Aorta (tissue), 5 donors: ENCODE data around the gene FBLN1. TPM values are rescaled to one million over a fixed set of nuclear protein-coding genes. Genes with fewer than 3 reads are reported as not detected.
"Not testable (repeated sequence)": the region's sequence is repeated elsewhere in the genome, so short reads cannot be mapped to it uniquely, and the experiment has no call there.

Experiments
- ATAC-seq: fragments of 200-7000 bp; cut with Tn5 transposase; one replicate; pipeline ENCODE4 v1.9.1; 2022; ENCODE audit warnings: moderate library complexity; ENCODE audit not compliant: low FRiP score
- DNase-seq, 2 donors: peaks; one replicate each; pipeline ENCODE4 v3.0.0-alpha.2; 2020
- H3K27ac ChIP-seq, 2 donors: one replicate each; pipeline ENCODE4 v1.5.1; 2013; ENCODE audit warnings: low read length in 2 of 2, mild to moderate bottlenecking in 2 of 2, moderate library complexity in 2 of 2, control low read depth in 1 of 2, inconsistent platforms in 1 of 2, low read depth in 1 of 2
- H3K27me3 ChIP-seq, 2 donors: one replicate each; pipeline ENCODE4 v1.6.1; 2013; ENCODE audit warnings: control low read depth in 1 of 2, low read length in 1 of 2, mild to moderate bottlenecking in 1 of 2, moderate library complexity in 1 of 2; ENCODE audit not compliant: insufficient read depth in 2 of 2, control insufficient read depth in 1 of 2
- H3K36me3 ChIP-seq, 2 donors: one replicate each; pipeline ENCODE4 v1.6.1; 2013; ENCODE audit warnings: control low read depth in 1 of 2, low read length in 1 of 2, mild to moderate bottlenecking in 1 of 2; ENCODE audit not compliant: insufficient read depth in 2 of 2, control insufficient read depth in 1 of 2
- H3K4me1 ChIP-seq, 2 donors: one replicate each; pipeline ENCODE4 v1.6.1; 2013; ENCODE audit warnings: low read length in 2 of 2, control low read depth in 1 of 2, mild to moderate bottlenecking in 1 of 2, moderate library complexity in 1 of 2; ENCODE audit not compliant: insufficient read depth in 2 of 2, control insufficient read depth in 1 of 2
- H3K4me3 ChIP-seq, 2 donors: one replicate each; pipeline ENCODE4 v1.5.1; 2013; ENCODE audit warnings: low read length in 2 of 2, control low read depth in 1 of 2, mild to moderate bottlenecking in 1 of 2
- H3K9me3 ChIP-seq: one replicate; pipeline ENCODE4 v1.6.1; 2013; ENCODE audit warnings: mild to moderate bottlenecking, low read length; ENCODE audit not compliant: control insufficient read depth
- WGBS, 2 donors: extraction: QIAGEN DNeasy Blood & Tissue Kit; methylation state at CpG; one replicate each; pipeline ENCODE4 v1.1.7; 2013; 5-methylcytosine and 5-hydroxymethylcytosine counted together
- intact Hi-C, 2 donors: fragments of 100-400 bp; cut with DNase I; formaldehyde crosslinking; loops; one replicate each; pipeline versions ENCODE4 v1.14.2 to v1.15.0; 2022
- polyA plus RNA-seq, 2 donors: library from polyadenylated mRNA; stranded (reverse); fragments of 200-250 nt; gene quantifications; one replicate each; pipeline ENCODE4 v1.2.3, GENCODE V29; 2013
- total RNA-seq, 2 donors: library from RNA; stranded (reverse); fragmentation: NEBNext Ultra II Directional; extraction: Animal tissue kit (Norgen Biotek cat#: 25700); gene quantifications; one replicate each; pipeline ENCODE4 v1.2.1, GENCODE V29; 2021
- donor health status: healthy with polysubstance abuse.
- donor health status: Bipolar disorder and iron deficiency.
- donor health status: DM: no; HTN: no; CAD: no.
- donor health status: DM: no; HTN: no; CAD: no.
- donor health status: DM: yes; HTN: yes; CAD: no.

Gene FBLN1
- total and polyA plus RNA-seq, 4 donors: 48.1 to 1,512 (median 391) TPM

GRCh38 chr22:45494306-45494705 is 8.4 kb upstream of the FBLN1 start:
- ATAC-seq, H3K27ac ChIP-seq, intact Hi-C loops, H3K9me3 ChIP-seq, H3K4me3 ChIP-seq, H3K4me1 ChIP-seq, H3K36me3 ChIP-seq, H3K27me3 ChIP-seq: not testable (repeated sequence)
- WGBS, 2 donors: 94 to 96% methylated on average over 8 of the region's 8 CpGs
- DNase-seq: peak; percentile 28 to 57

GRCh38 chr22:45495616-45496015 is 7.1 kb upstream of the FBLN1 start:
- WGBS, 2 donors: 95 to 96% methylated on average over 13 of the region's 13 CpGs

DNA sequence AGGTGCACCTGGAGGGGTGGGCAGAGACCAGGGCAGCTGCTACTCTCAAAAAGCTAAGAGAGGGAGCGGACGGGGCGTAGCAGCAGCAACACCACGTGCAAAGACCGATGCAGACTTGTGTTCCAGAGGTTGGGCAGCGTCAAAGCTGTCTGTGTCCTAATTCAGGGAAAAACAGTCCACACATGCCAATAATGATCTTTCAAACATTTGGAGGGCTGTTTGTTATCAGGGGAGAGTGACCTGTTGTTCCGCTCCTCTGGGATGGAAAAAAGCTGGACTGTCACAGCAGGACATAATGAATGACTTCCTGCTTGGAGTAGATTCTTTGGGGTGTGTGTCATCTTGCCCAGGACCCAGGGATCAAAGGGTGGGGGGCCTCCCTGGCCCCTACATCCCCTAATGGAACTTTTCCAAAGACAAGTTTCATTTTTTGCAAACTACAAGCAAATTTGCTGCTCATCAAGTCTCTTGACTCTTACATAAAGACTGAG is 6.2 kb upstream of the FBLN1 start:
- Histone ChIP-seq H3K4me3 (no peak overlapping the region), H3K4me1 (no peaks in the 10 kb centered on the region), H3K36me3 (no peaks in the 10 kb centered on the region), H3K27ac (no peak overlapping the region), H3K9me3 (no peaks in the 10 kb centered on the region), H3K27me3 (no peaks in the 10 kb centered on the region)
- DNase-seq (peak; percentile 51 to 66), ATAC-seq (peak; percentile 49)
- intact Hi-C loops: no loop called here
- WGBS, 2 donors: 48 to 63% methylated on average over 7 of the region's 7 CpGs

More at GRCh38 chr22:45495616-45496015, 7.1 kb upstream of the FBLN1 start:
- H3K4me1 ChIP-seq, ATAC-seq, H3K36me3 ChIP-seq, H3K4me3 ChIP-seq, H3K27ac ChIP-seq, H3K9me3 ChIP-seq, intact Hi-C loops, H3K27me3 ChIP-seq: not testable (repeated sequence)
- peak; percentile 12 to 70 for DNase-seq

DNA sequence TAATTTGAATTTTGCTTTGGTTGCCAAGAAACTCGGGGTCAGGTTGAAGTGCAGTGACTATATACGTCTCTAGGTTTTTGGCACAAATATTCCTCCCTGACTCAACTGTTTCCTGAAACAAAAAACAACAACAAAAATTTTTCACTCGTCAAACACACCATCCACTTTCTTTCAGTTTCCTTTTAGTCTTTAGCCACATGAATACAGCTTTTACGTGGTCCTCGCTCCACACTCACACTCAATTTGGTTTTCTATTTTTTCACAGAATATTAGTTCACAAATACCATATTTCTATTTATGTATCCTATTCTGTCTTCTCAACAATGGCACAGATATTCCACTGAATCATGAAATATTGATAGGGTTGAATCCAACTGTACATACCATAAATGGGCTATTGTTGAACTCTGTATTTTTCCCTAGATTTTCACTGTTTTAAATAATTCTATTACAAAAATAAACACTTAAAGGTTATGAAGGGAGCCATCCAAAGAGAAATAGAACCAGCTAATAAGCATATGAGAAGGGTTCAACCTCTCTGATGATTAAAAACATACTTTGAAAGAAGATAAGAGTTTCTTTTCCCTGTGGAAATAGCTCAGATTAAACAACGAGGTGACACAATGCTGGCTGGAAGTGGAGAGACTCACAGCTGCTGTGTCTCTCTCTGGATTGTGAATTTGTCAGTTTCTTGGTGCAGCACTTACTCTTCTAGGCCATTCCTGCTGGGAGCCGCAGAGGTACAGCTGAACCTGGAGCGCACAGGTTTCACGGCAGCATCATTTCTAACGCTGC is 5.1 kb upstream of the FBLN1 start:
- Histone ChIP-seq H3K36me3 (no peaks in the 10 kb centered on the region), H3K4me1 (no peaks in the 10 kb centered on the region), H3K27me3 (no peaks in the 10 kb centered on the region), H3K27ac (no peak overlapping the region), H3K9me3 (no peaks in the 10 kb centered on the region), H3K4me3 (no peak overlapping the region)
- intact Hi-C loops: no loop called here
- ATAC-seq (no peak), DNase-seq (peak; percentile 6 to 24)
- 35 to 49% methylated on average over 10 of the region's 10 CpGs for WGBS, 2 donors

DNA sequence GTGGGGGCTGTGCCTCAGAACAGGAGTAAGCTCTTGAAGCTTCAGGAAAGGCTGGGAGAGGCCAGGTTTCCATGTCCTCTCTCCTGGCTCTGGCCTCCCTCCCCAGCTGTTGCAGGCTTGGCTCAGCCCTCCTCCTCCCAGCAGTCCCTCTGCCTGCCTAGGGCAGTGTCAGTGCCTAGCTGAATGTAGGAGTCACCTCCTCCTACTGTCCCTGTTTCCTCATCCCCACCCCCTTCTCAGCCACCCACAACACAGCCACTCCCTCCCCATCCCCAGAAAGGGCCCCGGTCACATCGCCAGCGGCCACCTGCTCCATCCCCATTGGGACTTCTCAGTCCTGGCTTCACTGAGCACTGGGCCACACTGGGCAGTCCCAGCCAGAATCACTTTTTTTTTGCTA is 2.9 kb upstream of the FBLN1 start:
- DNase-seq (peak; percentile 57 to 61), ATAC-seq (no peak)
- Histone ChIP-seq H3K4me1 (no peaks in the 10 kb centered on the region), H3K27ac (no peak overlapping the region), H3K36me3 (no peaks in the 10 kb centered on the region), H3K4me3 (no peak overlapping the region), H3K27me3 (no peaks in the 10 kb centered on the region), H3K9me3 (no peaks in the 10 kb centered on the region)
- 95 to 96% methylated on average over 3 of the region's 3 CpGs for WGBS, 2 donors
- intact Hi-C loops: loop anchor here (5.0 kb wide), 1 partner anchor 53 kb away; no protein-coding TSS in a partner anchor

DNA sequence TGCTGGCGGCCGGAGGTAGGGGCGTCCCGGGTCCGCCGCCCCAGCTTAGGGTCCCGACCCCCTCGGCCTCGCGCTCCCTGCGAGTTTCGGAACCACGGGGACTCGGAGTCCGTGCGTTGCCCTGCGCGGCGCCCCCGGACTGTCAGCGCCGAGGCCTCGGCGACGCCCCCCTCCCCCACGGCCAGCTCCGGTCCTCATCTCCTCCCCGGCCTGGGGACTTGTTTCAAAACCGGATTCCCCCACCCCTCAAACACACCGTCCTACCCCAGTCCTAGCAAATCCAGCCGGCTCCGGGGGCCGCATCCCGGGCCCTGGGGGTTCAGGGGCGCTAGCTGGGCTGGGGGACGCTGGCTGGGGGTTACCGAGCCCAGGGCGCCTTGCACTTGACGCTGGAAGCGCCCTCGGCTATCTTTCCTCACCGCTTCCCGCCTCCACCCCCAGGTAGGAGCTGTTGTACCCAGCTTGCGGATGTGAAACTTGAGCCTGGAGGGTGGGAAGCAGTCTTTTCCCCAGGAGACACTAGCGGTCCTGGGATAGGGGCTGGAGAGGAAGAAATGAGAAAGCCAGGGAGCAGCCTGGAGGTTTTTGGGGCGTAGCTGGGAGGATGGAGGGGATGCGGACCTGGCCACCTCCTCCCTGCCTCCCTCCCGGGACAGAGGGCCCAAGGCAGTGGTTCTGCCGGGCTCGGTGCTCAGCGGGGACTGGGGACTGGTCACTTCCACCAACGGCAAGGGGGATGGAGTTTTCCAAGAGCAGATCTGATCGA is 550 bp downstream of the FBLN1 start:
- Histone ChIP-seq H3K4me1 (no peaks in the 10 kb centered on the region), H3K27ac (no peak overlapping the region), H3K27me3 (no peaks in the 10 kb centered on the region), H3K9me3 (no peaks in the 10 kb centered on the region), H3K4me3 (peak overlapping the region; percentile 46 to 75), H3K36me3 (no peaks in the 10 kb centered on the region)
- ATAC-seq (peak; percentile 2), DNase-seq (peak; percentile 43 to 74)
- WGBS, 2 donors: 3 to 5% methylated on average over 36 to 53 of the region's 53 CpGs
- intact Hi-C loops: loop anchor here (5.0 kb wide), 1 partner anchor 49 kb away; no protein-coding TSS in a partner anchor

- Histone ChIP-seq H3K27ac (no peak overlapping the region), H3K9me3 (no peaks in the 10 kb centered on the region), H3K27me3 (no peaks in the 10 kb centered on the region), H3K36me3 (no peaks in the 10 kb centered on the region), H3K4me1 (no peaks in the 10 kb centered on the region), H3K4me3 (no peak overlapping the region)
- ATAC-seq: no peak
- WGBS, 2 donors: 10 to 20% methylated on average over 15 of the region's 15 CpGs
- no peak for DNase-seq
- intact Hi-C loops: loop anchor here (5.0 kb wide), 1 partner anchor 48 kb away; no protein-coding TSS in a partner anchor
Measured at GRCh38 chr22:45503816-45504372, 1.2 kb downstream of the FBLN1 start.

DNA sequence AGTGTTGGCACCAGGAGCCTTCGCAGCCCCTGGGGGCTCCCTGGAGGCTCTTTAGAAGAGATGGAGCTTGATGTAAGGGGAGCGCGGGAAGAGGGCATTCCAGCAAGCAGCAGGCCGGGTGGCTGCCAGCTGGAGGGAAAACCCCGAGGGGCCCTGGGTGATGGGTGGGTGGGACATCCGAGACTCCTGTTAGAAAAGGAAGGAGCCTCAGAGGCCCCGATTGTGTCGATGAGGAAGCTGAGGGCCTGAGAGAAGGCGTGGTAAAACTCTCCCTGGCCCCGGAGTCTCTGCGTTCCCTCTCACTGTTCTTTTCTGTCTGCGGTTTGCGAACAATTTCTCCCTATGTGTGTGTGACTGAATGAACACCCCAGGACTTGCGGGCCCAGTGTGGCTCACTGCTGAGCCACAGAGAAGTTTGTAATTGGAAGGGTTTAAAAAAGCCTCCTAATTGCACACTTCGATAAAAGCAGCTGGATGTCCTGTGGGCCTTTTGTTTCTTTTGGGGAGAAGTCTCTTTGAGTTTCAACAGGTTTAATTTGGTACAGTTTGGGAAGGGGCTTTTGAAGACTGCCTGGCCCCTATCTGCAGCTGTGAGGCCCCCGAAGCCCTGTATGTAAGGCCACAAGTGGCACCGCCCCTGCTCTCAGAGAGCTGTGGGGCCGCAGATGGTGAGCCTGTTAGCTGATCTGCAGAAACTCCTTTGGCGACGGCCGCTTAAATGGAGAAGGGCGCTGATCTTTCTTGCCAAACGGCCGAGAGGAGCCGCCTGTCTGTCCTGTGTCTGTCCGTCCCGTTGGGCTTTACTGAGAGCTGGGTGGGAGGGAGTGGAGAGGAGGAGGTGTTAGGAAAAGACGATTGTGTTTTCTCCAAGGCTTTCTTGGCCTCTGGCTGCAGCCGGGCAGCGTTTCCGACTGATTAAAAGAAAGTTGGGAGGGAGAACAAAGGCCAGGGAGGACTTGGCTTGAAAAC is 2.0 kb downstream of the FBLN1 start:
- DNase-seq: peak; percentile 65 to 78
- H3K27ac ChIP-seq: peak overlapping the region in 1 of 2 donors; percentile 14
- no peaks in the 10 kb centered on the region for H3K9me3 ChIP-seq
- intact Hi-C loops: loop anchor here (5.0 kb wide), 1 partner anchor 48 kb away; no protein-coding TSS in a partner anchor
- H3K36me3 ChIP-seq: no peaks in the 10 kb centered on the region
- 5% methylated on average over 31 of the region's 31 CpGs for WGBS, 2 donors
- H3K27me3 ChIP-seq: no peaks in the 10 kb centered on the region
- H3K4me3 ChIP-seq: no peak overlapping the region
- peak; percentile 34 for ATAC-seq
- H3K4me1 ChIP-seq: no peaks in the 10 kb centered on the region
